ENCODE data around the gene PHPT1.
"Not testable (repeated sequence)": the region's sequence is repeated elsewhere in the genome, so short reads cannot be mapped to it uniquely, and the experiment has no call there.

The PHPT1 gene

GRCh38 chr9:136860529-136860928, 11.3 kb downstream of the PHPT1 start:
- DNase-seq (ENCODE audit: low read depth in 2 of 2), result no peak

- no peak for DNase-seq (ENCODE audit: low read depth in 2 of 2)
These were observed 12.0 kb downstream of the PHPT1 start for GRCh38 chr9:136860933-136861873.

GRCh38 chr9:136861874-136862457, 12.8 kb downstream of the PHPT1 start:
- DNase-seq (ENCODE audit: low read depth in 2 of 2), result no peak

GRCh38 chr9:136862849-136863622, 13.8 kb downstream of the PHPT1 start:
- DNase-seq (ENCODE audit: low read depth in 2 of 2), result no peak

- no peak for DNase-seq (ENCODE audit: low read depth in 2 of 2)
These were observed 14.5 kb downstream of the PHPT1 start for GRCh38 chr9:136863623-136864273.

GRCh38 chr9:136865041-136865767, 16.0 kb downstream of the PHPT1 start:
- DNase-seq (ENCODE audit: low read depth in 2 of 2), result no peak

- no peak for DNase-seq (ENCODE audit: low read depth in 2 of 2)
These were observed 16.5 kb downstream of the PHPT1 start for GRCh38 chr9:136865768-136866103.

GRCh38 chr9:136866898-136867421, 17.8 kb downstream of the PHPT1 start:
- DNase-seq (ENCODE audit: low read depth in 2 of 2), result not testable (repeated sequence)

GRCh38 chr9:136867480-136867879, 18.3 kb downstream of the PHPT1 start:
- no peak for DNase-seq (ENCODE audit: low read depth in 2 of 2)

GRCh38 chr9:136867917-136868316, 18.7 kb downstream of the PHPT1 start:
- DNase-seq (ENCODE audit: low read depth in 2 of 2), result no peak

- no peak for DNase-seq (ENCODE audit: low read depth in 2 of 2)
These were observed 19.4 kb downstream of the PHPT1 start for GRCh38 chr9:136868644-136869043.

GRCh38 chr9:136869611-136870010, 20.4 kb downstream of the PHPT1 start:
- DNase-seq (ENCODE audit: low read depth in 2 of 2), result not testable (repeated sequence)

- DNase-seq (ENCODE audit: low read depth in 2 of 2), result no peak
These were observed 25.9 kb downstream of the PHPT1 start for GRCh38 chr9:136875155-136875554.

- no peak for DNase-seq (ENCODE audit: low read depth in 2 of 2)
These were observed 27.3 kb downstream of the PHPT1 start for GRCh38 chr9:136876476-136876875.

GRCh38 chr9:136880651-136881050, 31.4 kb downstream of the PHPT1 start:
- DNase-seq (ENCODE audit: low read depth in 2 of 2), result no peak

- DNase-seq (ENCODE audit: low read depth in 2 of 2), result no peak
These were observed 32.5 kb downstream of the PHPT1 start for GRCh38 chr9:136881691-136882108.

GRCh38 chr9:136882109-136882946, 33.1 kb downstream of the PHPT1 start:
- DNase-seq (ENCODE audit: low read depth in 2 of 2), result peak; percentile 71 to 80

GRCh38 chr9:136882947-136883283, 33.7 kb downstream of the PHPT1 start:
- not testable (repeated sequence) for DNase-seq (ENCODE audit: low read depth in 2 of 2)

GRCh38 chr9:136883670-136884069, 34.5 kb downstream of the PHPT1 start:
- DNase-seq (ENCODE audit: low read depth in 2 of 2), result not testable (repeated sequence)

GRCh38 chr9:136885950-136886578, 36.9 kb downstream of the PHPT1 start, which contains the start of gene TRAF2:
TRAF2 (plus strand) TSS chr9:136886516; CDS start chr9:136898741, 12,225 bp downstream.
- peak; percentile 94 to 95 for DNase-seq (ENCODE audit: low read depth in 2 of 2)

Measured in stimulated activated CD8-positive, alpha-beta memory T cell treated with anti-CD3 and anti-CD28 coated beads, Interleukin-7, amount 100 ng/mL, for 1 hour (primary cell).